NCI-H128 (cell line): Measurements from ENCODE around the gene C2CD2L.
"Not testable (repeated sequence)": the region's sequence is repeated elsewhere in the genome, so short reads cannot be mapped to it uniquely, and the experiment has no call there.

Experiments
- DNase-seq: peaks from one replicate; lab custom pipeline; 2025; ENCODE audit not compliant: unreplicated experiment; lab: John Stamatoyannopoulos, UW

The C2CD2L gene

GRCh38 chr11:119113716-119114115 is 6.6 kb downstream of the C2CD2L start:
- DNase-seq: no peak

DNA sequence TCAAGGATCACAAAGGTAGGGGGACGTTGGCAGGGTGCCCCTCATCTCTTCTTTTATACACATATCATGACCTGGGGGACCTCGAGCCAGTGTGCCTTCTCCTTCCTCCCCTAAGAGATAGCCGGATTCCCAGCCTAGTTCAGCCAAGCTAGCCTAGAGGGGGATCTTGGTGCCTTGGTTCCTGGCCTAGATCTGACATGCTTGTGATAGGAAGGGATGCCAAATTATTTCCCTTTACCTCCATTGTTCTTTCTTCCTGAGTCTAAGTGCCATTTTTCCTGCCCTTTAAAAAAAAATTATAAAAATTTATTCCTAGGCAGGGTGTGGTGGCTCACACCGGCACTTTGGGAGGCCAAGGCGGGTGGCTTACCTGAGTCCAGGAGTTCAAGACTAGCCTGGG is 7.2 kb downstream of the C2CD2L start:
- DNase-seq: no peak

DNA sequence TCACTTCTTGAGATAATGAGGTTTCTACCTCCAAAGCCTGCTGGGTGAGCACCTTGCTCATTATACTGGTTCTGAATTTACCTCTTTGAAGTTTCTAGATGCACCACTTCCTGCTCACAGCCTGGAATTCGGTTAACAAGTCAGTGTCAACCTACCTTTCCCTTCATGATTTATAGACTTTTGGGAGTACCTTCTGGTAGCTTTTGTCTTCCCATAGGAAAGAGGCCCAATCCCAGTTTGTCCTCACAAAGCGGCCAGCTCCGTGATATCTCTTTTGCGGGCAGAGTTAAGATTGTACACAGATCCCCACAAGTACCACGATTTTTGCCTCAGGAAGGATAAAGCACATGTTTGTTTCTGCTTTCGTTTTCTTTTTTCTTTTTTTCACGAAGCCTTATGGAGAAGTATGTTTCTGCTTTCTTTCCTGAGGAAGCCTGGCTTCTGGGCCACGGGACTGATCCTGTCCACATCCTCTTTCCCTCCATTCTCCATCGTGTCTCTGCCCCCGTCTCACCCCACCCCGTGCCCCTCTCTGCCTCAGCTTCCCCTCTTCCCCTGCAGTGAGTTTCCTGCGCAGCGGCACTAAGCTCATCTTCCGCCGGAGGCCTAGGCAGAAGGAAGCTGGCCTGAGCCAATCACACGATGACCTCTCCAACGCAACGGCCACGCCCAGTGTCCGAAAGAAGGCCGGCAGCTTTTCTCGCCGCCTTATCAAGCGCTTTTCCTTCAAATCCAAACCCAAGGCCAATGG is 8.5 kb downstream of the C2CD2L start:
- no peak for DNase-seq

GRCh38 chr11:119116235-119116594 is 9.1 kb downstream of the C2CD2L start:
- no peak for DNase-seq

GRCh38 chr11:119116601-119117000 is 9.5 kb downstream of the C2CD2L start:
- DNase-seq: no peak

GRCh38 chr11:119117004-119117706 is 10.0 kb downstream of the C2CD2L start:
- no peak for DNase-seq

DNA sequence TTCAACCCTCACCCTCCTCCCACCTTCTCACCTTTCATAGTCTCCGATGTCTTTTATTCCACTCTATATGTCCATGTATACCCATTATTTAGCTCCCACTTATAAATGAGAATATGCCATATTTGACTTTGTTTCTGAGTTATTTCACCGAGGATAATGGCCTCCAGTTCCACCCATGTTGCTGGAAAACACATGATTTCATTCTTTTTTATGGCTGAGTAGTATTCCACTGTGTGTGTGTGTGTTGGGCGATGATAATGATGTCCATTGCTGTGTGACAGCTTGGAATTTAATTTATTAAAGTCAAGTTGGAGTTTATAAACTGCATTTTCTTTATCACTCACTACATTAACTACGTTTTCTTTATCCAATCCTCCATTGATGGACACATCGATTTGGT is 11.1 kb downstream of the C2CD2L start:
- DNase-seq: no peak

GRCh38 chr11:119118946-119119345 is 11.8 kb downstream of the C2CD2L start:
- no peak for DNase-seq

- DNase-seq: peak; percentile 47
Measured at GRCh38 chr11:119120639-119121007, 13.5 kb downstream of the C2CD2L start.

DNA sequence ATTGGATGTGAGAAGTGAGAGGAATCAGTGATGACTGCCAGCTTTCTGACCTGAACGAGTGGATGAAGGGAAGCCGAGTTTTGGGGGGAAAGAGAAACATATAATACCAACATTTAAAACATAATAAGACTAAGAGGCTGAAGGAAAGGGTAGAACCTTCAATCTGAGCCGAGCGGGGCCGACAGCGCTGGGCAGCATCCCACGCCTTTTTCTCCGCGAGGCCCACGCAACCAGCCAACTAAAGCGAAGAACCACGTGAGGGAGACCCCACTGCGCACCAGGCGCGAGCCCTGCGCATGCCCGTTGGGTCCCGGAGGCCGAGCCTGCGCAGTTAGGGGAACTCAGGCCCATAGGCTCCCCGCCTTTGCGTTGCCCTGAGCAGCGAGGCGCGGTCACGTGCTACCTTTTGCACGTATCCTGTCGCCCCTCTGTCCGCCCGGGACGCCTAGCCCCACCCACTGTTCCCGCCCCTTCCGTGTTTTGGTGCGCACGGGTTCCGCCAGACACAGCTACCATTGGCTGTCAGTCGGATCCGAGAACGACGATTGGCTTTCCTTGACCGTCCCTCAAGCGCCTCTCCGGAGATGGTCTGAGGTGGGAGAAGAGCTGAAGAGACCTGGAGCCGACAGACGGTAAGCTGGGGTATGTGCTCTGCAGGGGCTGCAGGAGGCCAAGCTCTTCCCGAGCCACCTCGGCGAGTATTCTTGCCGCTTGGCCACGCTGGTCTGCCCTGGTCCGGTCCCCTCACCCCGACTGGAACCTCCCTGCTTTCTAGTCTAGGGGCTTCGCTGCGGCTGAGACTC is 14.1 kb downstream of the C2CD2L start, which contains the start of gene HINFP:
TSS of gene HINFP (plus strand) at position 573 of the 803 bp plus-strand sequence. CDS start 5,365 bp downstream, outside the sequence.
- peak; percentile 97 for DNase-seq

- no peak for DNase-seq
Measured at GRCh38 chr11:119121811-119122124, 14.6 kb downstream of the C2CD2L start.

- no peak for DNase-seq
Measured at GRCh38 chr11:119125821-119126220, 18.7 kb downstream of the C2CD2L start.

DNA sequence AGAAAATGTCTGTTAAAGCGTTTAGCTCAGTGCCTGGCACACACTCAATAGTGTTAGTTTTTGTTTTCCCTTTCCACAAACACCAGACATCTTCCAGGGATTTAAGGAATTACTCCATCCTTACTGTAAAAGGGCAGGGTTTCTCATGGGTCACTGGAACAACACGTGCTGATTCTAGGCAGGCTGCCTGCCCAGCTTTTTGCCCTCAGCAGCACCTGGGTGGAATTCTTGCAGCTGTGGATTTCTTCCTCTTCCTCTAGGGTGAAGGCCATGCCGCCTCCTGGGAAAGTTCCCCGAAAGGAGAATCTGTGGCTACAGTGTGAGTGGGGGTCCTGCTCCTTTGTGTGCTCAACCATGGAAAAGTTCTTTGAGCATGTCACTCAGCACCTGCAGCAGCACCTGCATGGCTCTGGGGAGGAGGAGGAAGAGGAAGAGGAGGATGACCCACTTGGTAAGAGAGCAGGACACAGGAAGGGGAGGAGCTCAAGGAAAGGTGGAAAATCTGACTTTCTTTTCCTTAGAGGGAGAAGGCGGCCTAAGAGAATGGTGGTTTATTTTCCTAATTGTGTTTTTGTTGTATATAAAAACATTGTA is 19.6 kb downstream of the C2CD2L start:
- no peak for DNase-seq

- no peak for DNase-seq
Measured at GRCh38 chr11:119130662-119131061, 23.5 kb downstream of the C2CD2L start.

DNA sequence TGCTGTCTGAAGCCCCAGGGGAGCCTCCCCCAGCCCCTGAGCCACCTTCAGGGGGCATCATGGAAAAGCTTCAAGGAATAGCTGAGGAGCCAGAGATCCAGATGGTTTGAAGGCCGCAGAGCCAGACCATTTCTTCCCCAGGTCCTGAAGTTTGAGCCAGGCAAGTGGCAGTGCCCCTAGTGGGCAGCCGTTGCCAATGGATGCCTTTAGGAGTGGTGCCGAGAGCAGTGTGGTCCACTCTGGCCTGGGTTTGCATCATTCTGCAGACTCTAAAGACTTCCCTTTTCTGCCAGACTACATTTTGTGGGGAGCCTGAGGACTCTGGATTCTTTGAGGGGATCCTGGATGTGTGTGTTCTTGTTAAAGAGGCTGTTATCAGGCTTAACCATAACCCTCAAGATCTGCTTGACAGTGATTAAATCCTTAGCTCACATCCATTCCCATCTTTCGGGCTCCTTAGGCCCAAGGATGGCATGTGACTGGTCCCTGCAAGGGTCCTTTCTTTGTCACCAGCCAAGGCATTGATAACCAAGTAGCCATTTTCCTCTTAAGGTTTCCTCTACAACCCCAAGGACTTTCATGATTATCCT is 27.3 kb downstream of the C2CD2L start:
- DNase-seq: no peak

- not testable (repeated sequence) for DNase-seq
Measured at GRCh38 chr11:119139276-119139675, 32.1 kb downstream of the C2CD2L start.

DNA sequence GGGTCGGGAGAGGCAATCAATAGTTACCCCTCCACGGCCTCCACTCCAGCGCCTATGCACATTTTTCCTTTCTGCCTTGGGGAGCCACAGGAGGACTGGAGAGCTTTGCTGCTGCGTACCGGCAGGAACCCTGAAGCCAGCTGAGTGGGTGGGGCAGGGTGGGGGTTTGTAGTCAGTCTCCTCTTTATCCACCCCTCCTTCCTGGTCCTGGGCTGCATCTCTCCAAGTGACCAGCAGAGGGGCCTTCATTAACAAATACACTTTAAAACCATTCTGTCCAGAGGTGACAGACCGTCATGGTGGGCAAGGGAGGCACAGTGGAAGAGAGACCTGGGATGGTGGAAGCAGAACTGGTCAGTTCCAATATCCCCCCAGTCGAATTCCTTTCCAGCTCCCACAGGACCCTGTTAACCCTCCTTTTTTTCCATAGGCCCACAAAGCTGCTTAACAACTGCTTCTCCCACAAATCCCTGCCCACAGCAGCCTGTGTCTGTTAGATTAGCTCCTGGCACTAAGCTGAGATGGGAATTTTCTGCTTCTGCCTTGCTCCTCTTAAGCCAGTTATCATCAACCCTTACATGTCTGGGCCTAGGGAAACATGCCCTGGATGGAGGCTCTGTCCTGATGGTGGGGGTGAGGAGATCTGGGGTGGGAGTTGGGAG is 37.8 kb downstream of the C2CD2L start:
- DNase-seq: no peak

DNA sequence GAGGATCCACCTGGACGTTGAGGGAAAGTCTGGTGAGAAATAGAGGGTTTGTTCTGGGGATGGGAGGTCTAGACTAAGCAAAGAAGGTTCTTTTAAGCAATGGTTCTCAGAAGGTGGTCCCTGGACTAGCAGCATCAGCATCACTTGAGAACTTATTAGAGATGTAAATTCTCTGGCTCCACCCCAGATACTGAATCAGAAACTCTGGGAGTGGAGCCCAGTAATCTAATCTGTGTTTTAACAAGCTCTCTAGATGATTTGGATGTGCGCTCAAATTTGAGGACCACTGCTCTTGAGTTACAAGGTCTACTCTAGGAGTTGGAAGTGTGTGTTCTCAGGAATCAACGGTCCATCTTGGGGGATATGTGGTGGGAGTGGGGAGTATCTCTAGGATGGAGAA is 38.4 kb downstream of the C2CD2L start:
- no peak for DNase-seq

GRCh38 chr11:119147604-119148333 is 40.6 kb downstream of the C2CD2L start:
- no peak for DNase-seq

GRCh38 chr11:119148720-119149017 is 41.5 kb downstream of the C2CD2L start:
- DNase-seq: no peak
